Measurements from ENCODE around the gene MDM4. TPM values are rescaled to one million over a fixed set of nuclear protein-coding genes. Genes with fewer than 3 reads are reported as not detected.

The MDM4 gene
- total RNA-seq, 4 donors from 2014 or later, result 21.6 to 51.1 (median 28.5) TPM

DNA sequence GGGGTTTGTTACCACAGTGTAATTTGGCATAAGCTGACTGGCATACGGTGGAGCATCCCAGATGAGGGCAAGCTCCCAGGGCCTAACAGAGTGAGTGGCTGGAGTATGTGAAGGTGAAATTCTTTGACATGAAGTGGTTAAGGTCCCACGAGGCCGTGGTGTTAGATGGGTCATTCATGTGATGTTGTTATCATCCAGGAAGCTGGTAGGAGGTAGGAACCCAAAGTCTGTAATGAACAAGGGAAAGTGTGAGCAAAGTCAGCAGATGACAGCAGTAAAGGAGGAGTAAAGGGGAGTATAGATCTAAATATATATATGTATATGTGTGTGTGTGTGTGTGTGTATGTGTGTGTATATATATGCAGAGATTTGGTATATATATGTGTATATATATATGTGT, 47.6 kb downstream of the MDM4 start:
- WGBS, result 69% methylated on average over 3 of the region's 3 CpGs
- no peak for DNase-seq (ENCODE audit: extremely low spot score)
- peaks cover 6 to 41% (median 22%) of the 10 kb centered on the region in 4 donors for H3K36me3 ChIP-seq
- TF ChIP-seq POLR2A (IDR thresholded peaks at IDR 0.05; ENCODE audit: low read depth) (no peak), POLR2AphosphoS5 (IDR thresholded peaks at IDR 0.05) (no peak), EP300 (IDR thresholded peaks at IDR 0.05) (no peak)
- TF ChIP-seq, protein P1, sequence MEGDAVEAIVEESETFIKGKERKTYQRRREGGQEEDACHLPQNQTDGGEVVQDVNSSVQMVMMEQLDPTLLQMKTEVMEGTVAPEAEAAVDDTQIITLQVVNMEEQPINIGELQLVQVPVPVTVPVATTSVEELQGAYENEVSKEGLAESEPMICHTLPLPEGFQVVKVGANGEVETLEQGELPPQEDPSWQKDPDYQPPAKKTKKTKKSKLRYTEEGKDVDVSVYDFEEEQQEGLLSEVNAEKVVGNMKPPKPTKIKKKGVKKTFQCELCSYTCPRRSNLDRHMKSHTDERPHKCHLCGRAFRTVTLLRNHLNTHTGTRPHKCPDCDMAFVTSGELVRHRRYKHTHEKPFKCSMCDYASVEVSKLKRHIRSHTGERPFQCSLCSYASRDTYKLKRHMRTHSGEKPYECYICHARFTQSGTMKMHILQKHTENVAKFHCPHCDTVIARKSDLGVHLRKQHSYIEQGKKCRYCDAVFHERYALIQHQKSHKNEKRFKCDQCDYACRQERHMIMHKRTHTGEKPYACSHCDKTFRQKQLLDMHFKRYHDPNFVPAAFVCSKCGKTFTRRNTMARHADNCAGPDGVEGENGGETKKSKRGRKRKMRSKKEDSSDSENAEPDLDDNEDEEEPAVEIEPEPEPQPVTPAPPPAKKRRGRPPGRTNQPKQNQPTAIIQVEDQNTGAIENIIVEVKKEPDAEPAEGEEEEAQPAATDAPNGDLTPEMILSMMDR (IDR thresholded peaks at IDR 0.05), result no peak
- H3K4me3 ChIP-seq, result no peak overlapping the region
- no peaks in the 10 kb centered on the region for H3K9me3 ChIP-seq
- H3K27ac ChIP-seq (replicated peaks in 1 of 4), result no peak overlapping the region
- intact Hi-C loops (cut with DNase I), result loop anchor here (2.0 kb wide), 1 partner anchor 243 kb away; no protein-coding TSS in a partner anchor
- H3K27me3 ChIP-seq, result no peaks in the 10 kb centered on the region
- peaks cover 0 to 12% (median 8%) of the 10 kb centered on the region in 4 donors for H3K4me1 ChIP-seq

GRCh38 chr1:204564835-204565234, 48.6 kb downstream of the MDM4 start:
- peaks cover 0 to 33% (median 14%) of the 10 kb centered on the region in 4 donors for H3K36me3 ChIP-seq
- WGBS, result 81% methylated on average over 4 of the region's 4 CpGs

DNA sequence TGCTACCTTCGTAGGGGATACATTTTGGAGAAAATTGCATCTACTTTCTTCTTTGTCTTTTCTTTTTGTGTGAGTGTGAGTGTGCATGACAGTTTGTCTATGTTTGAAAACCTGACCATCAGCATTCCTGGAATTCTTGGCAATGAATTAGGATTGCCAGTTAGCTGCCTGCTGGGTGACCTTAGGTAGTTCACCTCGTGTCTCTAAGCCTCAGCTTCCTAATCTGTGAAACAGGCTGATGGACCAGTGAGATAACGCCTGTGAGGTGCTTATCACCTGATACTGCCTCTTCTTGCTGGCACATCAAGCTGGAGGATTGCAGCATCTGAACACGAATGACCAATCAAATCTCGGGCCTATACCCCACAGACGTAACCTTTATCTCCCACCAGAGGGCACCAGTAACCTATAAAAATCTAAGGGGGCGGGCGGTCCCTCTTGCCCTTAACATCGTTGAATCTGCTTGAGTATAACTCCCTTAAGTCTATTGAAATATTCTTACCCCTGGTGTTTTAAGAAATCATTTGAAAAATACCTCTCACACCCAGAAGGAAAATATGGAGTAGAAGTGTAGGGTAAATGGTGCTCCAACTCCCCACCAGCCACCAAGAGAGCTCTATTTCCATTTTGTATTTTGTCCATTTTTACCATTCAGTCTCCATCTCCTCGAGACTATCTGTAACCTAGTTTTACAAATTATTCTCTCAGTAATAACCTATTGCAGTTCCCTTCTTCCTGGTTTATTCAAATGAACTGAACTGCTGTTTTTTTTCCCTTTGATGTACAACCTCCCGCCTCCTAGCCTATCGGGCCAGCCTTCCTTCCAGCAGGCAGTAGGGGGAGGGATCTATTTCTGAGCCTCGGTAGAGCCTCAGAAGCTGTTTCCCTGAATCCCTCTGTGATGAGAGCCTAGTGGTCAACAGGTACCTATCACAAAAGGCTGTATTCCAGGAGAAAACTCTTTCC, 49.7 kb downstream of the MDM4 start:
- peaks cover 0 to 34% (median 14%) of the 10 kb centered on the region in 4 donors for H3K36me3 ChIP-seq
- 32% methylated on average over 11 of the region's 13 CpGs for WGBS
- H3K4me3 ChIP-seq, result no peak overlapping the region
- TF ChIP-seq, protein P1 (IDR thresholded peaks at IDR 0.05), result peak; percentile 70 to 83 (median 71)
- TF ChIP-seq POLR2AphosphoS5 (IDR thresholded peaks at IDR 0.05), result peak in 1 of 2 donors; percentile 18
- no peak for TF ChIP-seq EP300 (IDR thresholded peaks at IDR 0.05)
- TF ChIP-seq POLR2A (IDR thresholded peaks at IDR 0.05; ENCODE audit: low read depth), result no peak
- H3K27me3 ChIP-seq, result no peaks in the 10 kb centered on the region
- intact Hi-C loops (cut with DNase I), result loop anchor here (1.0 to 5.0 kb wide), 3 partner anchors 198 to 376 kb away; no protein-coding TSS in a partner anchor
- peaks cover 0 to 12% (median 8%) of the 10 kb centered on the region in 4 donors for H3K4me1 ChIP-seq
- H3K27ac ChIP-seq (replicated peaks in 1 of 4), result no peak overlapping the region
- DNase-seq (ENCODE audit: extremely low spot score), result no peak
- no peaks in the 10 kb centered on the region for H3K9me3 ChIP-seq

More at GRCh38 chr1:204564835-204565234, 48.6 kb downstream of the MDM4 start:
- intact Hi-C loops (cut with DNase I), result loop anchor here (2.0 to 5.0 kb wide), 2 partner anchors 242 to 377 kb away; no protein-coding TSS in a partner anchor
- no peak overlapping the region for H3K27ac ChIP-seq (replicated peaks in 1 of 4)
- TF ChIP-seq POLR2A (IDR thresholded peaks at IDR 0.05; ENCODE audit: low read depth), result no peak
- H3K4me1 ChIP-seq, result peaks cover 0 to 12% (median 8%) of the 10 kb centered on the region in 4 donors
- no peaks in the 10 kb centered on the region for H3K27me3 ChIP-seq
- no peak for DNase-seq (ENCODE audit: extremely low spot score)
- H3K4me3 ChIP-seq, result no peak overlapping the region
- no peaks in the 10 kb centered on the region for H3K9me3 ChIP-seq

DNA sequence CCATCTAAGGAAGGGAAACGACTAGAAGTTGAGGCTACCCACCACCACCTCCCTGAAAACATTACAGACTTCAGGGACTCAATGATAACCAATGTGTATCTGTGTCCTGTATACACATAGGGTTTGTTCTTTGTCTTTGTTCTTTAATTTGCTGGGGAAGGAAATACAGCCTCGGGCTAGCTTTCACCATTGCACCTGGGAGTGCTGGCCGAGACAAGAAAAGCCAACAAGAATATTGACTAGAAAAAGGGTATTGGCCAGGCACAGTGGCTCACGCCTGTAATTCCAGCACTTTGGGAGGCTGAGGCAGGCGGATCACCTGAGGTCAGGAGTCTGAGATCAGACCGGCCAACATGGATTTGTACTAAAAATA, 50.4 kb downstream of the MDM4 start:
- peaks cover 0 to 38% (median 14%) of the 10 kb centered on the region in 4 donors for H3K36me3 ChIP-seq

More for the DNA sequence above, 50.4 kb downstream of the MDM4 start:
- Histone ChIP-seq H3K9me3 (no peaks in the 10 kb centered on the region), H3K4me3 (no peak overlapping the region), H3K27ac (replicated peaks in 1 of 4) (no peak overlapping the region), H3K27me3 (no peaks in the 10 kb centered on the region), H3K4me1 (peaks cover 0 to 12% (median 8%) of the 10 kb centered on the region in 4 donors)
- 83% methylated on average over 6 of the region's 6 CpGs for WGBS
- TF ChIP-seq POLR2AphosphoS5 (IDR thresholded peaks at IDR 0.05) (no peak), EP300 (IDR thresholded peaks at IDR 0.05) (no peak), POLR2A (IDR thresholded peaks at IDR 0.05; ENCODE audit: low read depth) (no peak)
- TF ChIP-seq, protein P1 (IDR thresholded peaks at IDR 0.05), result no peak
- DNase-seq (ENCODE audit: extremely low spot score), result no peak
- intact Hi-C loops (cut with DNase I), result loop anchor here (1.0 to 5.0 kb wide), 2 partner anchors 198 to 376 kb away; no protein-coding TSS in a partner anchor
